Left cardiac atrium (tissue), 4 donors: Measurements from ENCODE around the gene NFATC2IP. TPM values are rescaled to one million over a fixed set of nuclear protein-coding genes. Genes with fewer than 3 reads are reported as not detected.

Experiments used
- ATAC-seq, 2 donors: fragments of 200-7000 bp; cut with Tn5 transposase; one replicate each; pipeline ENCODE4 v1.9.1; 2020; ENCODE audit warnings: mild to moderate bottlenecking in 2 of 2, moderate library complexity in 2 of 2
- DNase-seq: peaks from one replicate; pipeline ENCODE4 v3.0.0-alpha.2; 2020
- intact Hi-C, 2 donors: fragments of 100-400 bp; cut with DNase I; formaldehyde crosslinking; loops; one replicate each; pipeline versions ENCODE4 v1.14.1 to v1.15.1; 2022 to 2023
- total RNA-seq, 2 donors: library from RNA; stranded (reverse); fragmentation: NEBNext Ultra II Directional; extraction: Animal tissue kit (Norgen Biotek cat#: 25700); gene quantifications; one replicate each; pipeline ENCODE4 v1.2.1, GENCODE V29; 2021
- donor health status: DM: no; HTN: yes; CAD: no.
- donor health status: DM: no; HTN: yes; CAD: no; lungs with severe emphysema.
- donor health status: DM: yes; HTN: yes; CAD: no.
- donor health status: Dilated cardiomyopathy.

The NFATC2IP gene
- total RNA-seq, 2 donors from 2014 or later: 15.0 to 18.3 TPM

DNA sequence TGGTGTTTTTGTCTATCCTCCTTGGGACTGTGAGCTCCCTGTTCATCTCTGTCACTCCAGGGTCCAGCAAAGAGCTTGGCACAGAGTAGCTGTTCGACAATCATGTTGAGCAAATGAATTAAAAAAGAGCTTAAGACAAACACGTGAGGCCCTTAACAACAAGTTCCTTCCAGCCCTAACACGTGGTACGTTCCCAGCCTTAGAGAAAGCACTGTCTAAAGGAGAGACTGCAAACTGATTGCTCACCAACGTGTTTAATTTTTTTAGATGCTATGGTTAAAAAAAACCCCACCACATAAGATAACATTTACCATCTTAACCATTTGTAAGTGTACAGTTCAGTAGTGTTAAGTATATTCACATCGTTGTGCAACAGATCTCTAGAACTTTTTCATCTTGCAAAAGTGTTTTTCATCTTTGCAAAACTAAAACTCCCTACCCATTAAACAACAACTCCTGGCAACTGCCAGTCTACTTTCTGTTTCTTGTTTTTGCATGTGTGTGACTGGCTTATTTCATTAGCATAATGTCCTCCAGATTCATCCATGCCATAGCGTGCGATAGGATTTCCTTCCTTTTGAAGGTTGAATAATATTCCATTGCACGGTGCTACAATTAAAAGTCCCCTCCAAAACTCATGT, 62.3 kb downstream of the NFATC2IP start:
- ATAC-seq: no peak
- intact Hi-C loops: loop anchor here in 1 of 2 donors (10.0 kb wide), 1 partner anchor 752 kb away; no protein-coding TSS in a partner anchor
- DNase-seq: no peak

DNA sequence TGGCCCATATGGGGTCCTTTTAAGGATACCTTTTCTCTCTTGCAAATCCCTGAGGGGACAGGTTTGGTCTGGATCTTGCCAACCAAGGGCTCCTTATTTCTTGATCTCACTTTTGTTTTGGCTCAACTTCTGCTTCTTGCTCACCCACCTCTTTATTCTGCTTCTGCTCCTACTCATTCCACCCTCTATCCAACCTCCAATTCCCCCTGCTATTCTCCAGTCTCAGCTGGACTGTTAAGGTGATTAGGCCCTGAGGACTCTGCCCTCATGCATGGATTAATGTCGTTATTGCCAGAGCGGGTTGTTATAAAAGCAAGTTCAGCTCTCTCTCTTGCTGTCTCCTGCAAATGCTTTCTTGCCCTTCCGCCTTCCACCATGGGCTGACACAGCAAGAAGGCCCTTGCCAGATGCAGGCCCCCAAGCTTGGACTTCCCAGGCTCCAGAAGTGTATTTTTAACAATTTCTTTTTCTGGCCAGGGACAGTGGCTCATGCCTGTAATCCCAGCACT, 63.9 kb downstream of the NFATC2IP start:
- intact Hi-C loops: loop anchor here in 1 of 2 donors (10.0 kb wide), 1 partner anchor 750 kb away; no protein-coding TSS in a partner anchor
- ATAC-seq (no peak), DNase-seq (no peak)

Other genes with a start within 250 kb of the NFATC2IP start
- gene EIF3C, start 239.5 kb upstream of the NFATC2IP start, total RNA-seq: 100 to 1,000 TPM; 398 to 532 TPM
- gene NPIPB9, start 199.2 kb upstream of the NFATC2IP start, total RNA-seq: under 1 TPM in 1 of 2 donors, not detected in 1; 0.35 TPM
- gene ATXN2L, start 127.9 kb upstream of the NFATC2IP start, total RNA-seq: 10 to 100 TPM; 52.5 to 66.2 TPM
- 100 to 1,000 TPM; 167 to 183 TPM for gene TUFM, start 104.6 kb upstream of the NFATC2IP start, total RNA-seq
- 10 to 100 TPM; 37.4 to 39.0 TPM for gene SH2B1, start 87.1 kb upstream of the NFATC2IP start, total RNA-seq
- under 1 TPM; 0.27 to 0.37 TPM for gene ATP2A1, start 72.4 kb upstream of the NFATC2IP start, total RNA-seq
- 10 to 100 TPM; 14.7 to 21.0 TPM for gene RABEP2, start 25.7 kb upstream of the NFATC2IP start, total RNA-seq
- under 1 TPM in 1 of 2 donors, not detected in 1; 0.12 TPM for gene CD19, start 19.0 kb upstream of the NFATC2IP start, total RNA-seq
- 10 to 100 TPM; 19.6 to 21.4 TPM for gene SPNS1, start 23.8 kb downstream of the NFATC2IP start, total RNA-seq
- gene LAT, start 34.1 kb downstream of the NFATC2IP start, total RNA-seq: 1 to 10 TPM; 2.0 to 2.4 TPM